GM18909 (cell line): ENCODE data around the gene APCDD1L.

Experiments used
- ATAC-seq: cut with Tn5 transposase; IDR thresholded peaks from one replicate; pipeline ENCODE4 v1.9.1; 2021; ENCODE audit warnings: mild to moderate bottlenecking; ENCODE audit not compliant: unreplicated experiment, poor library complexity

The APCDD1L gene

GRCh38 chr20:58515233-58516212 is at the start of gene APCDD1L:
Gene APCDD1L (minus strand): TSS chr20:58515399. CDS start chr20:58514707, 692 bp downstream.
- ATAC-seq = no peak

- no peak for ATAC-seq
Observed at GRCh38 chr20:58559368-58559729, 44.1 kb upstream of the APCDD1L start.

- ATAC-seq = no peak
Observed at GRCh38 chr20:58558486-58559367, 43.5 kb upstream of the APCDD1L start.

- ATAC-seq = no peak
Observed at GRCh38 chr20:58557733-58558342, 42.6 kb upstream of the APCDD1L start.

GRCh38 chr20:58556961-58557360 is 41.8 kb upstream of the APCDD1L start:
- no peak for ATAC-seq

GRCh38 chr20:58555078-58555765 is 40.0 kb upstream of the APCDD1L start:
- ATAC-seq = no peak

GRCh38 chr20:58554541-58554940 is 39.3 kb upstream of the APCDD1L start:
- ATAC-seq = no peak

GRCh38 chr20:58553841-58554240 is 38.6 kb upstream of the APCDD1L start:
- ATAC-seq = no peak

GRCh38 chr20:58553166-58553696 is 38.0 kb upstream of the APCDD1L start:
- ATAC-seq = no peak

- ATAC-seq = no peak
Observed at GRCh38 chr20:58552366-58552934, 37.3 kb upstream of the APCDD1L start.

GRCh38 chr20:58551631-58552030 is 36.4 kb upstream of the APCDD1L start:
- no peak for ATAC-seq

GRCh38 chr20:58550275-58551059 is 35.3 kb upstream of the APCDD1L start:
- ATAC-seq = no peak

- no peak for ATAC-seq
Observed at GRCh38 chr20:58549231-58550209, 34.3 kb upstream of the APCDD1L start.

GRCh38 chr20:58547623-58548475 is 32.6 kb upstream of the APCDD1L start:
- ATAC-seq = no peak

GRCh38 chr20:58546756-58547622 is 31.8 kb upstream of the APCDD1L start:
- ATAC-seq = no peak

GRCh38 chr20:58546416-58546711 is 31.2 kb upstream of the APCDD1L start:
- ATAC-seq = no peak
